ENCODE measurements around the gene YPEL3.

GRCh38 chr16:30132591-30132990 is 36.6 kb upstream of the YPEL3 start:
- TF ChIP-seq CTCF (conservative IDR thresholded peaks at IDR 0.05) (no peak), ZFX (IDR thresholded peaks at IDR 0.05) (no peak)

All from C4-2B (cell line).